ENCODE results near the gene AFF2.

DNA sequence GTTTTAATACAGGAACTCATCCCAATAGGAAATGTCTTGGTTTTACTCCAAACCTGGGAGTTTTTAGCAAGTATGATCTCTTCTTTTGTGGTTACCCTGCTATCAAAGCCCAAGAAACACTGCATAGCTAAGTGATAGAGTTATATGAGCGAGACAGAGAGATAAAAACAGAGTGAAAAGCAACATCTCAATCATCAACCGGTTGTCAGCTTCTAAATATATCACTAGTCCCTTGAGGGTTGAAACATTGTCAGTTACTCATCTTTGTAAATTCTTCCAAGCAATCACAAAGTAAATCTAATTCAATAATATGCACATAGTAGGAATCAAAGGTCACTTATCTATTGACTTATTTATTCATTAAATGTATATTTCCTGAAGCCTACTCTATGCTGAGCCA, 520.7 kb downstream of the AFF2 start:
- TF ChIP-seq POLR2AphosphoS5 (IDR thresholded peaks at IDR 0.05; ENCODE audit: low read depth, low read length) (no peak), POLR2A (IDR thresholded peaks at IDR 0.05; ENCODE audit: low read depth, low read length) (no peak), SPI1 (IDR thresholded peaks at IDR 0.05; ENCODE audit: low read depth, low read length) (no peak), POU2F2 (IDR thresholded peaks at IDR 0.05; ENCODE audit: low read depth, low read length) (no peak), TAF1 (IDR thresholded peaks at IDR 0.05; ENCODE audit: low read depth, low read length) (no peak)
